Middle frontal gyrus (tissue), 1 donor: ENCODE data around the gene E2F4.

Source experiments
- DNase-seq: peaks from one replicate; pipeline ENCODE4 v3.0.0-alpha.2; 2015; ENCODE audit warnings: low spot score; ENCODE audit errors: extremely low spot score

The E2F4 gene

DNA sequence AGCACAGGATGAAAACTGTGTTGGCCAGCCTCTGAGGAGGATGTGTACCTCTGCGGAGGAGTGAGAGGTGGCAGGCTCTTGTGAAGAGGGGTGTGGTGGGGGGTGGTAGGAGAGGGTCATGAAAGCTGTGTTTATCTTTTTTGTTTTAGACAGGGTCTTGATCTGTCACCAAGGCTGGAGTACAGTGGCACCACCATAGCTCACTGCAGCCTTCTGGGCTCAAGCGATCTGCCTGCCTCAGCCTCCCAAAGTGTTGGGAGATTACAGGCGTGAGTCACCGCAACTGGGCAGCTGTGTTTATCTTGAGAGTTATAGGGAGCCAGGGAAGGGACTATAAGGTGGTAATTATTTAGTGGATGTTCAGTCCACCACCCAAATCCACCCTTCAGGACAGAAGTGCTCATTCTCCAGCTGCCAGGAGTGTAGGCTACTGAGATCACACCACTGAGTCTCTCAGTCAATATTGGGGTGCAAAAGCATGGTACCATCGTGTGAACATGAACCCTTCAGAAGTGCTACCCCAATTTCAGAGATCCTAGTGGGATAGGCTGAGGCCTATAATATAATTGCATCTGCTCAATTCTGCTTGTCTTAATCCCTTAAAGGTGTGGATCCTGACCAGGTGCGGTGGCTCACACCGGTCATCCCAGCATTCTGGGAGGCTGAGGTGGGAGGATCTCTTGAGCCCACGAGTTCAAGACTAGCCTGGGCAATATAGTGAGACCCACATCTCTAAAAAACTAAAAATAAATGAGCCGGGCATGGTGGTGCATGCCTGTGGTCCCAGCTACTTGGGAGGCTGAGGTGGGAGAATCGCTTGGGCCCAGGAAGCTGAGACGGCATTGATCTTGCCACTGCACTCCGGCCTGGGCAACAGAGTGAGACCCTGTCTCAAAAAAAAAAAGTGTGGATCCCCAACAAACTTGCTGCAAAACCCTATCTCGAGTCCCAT lies 1.2 kb upstream of the E2F4 start:
- no peak for DNase-seq

DNA sequence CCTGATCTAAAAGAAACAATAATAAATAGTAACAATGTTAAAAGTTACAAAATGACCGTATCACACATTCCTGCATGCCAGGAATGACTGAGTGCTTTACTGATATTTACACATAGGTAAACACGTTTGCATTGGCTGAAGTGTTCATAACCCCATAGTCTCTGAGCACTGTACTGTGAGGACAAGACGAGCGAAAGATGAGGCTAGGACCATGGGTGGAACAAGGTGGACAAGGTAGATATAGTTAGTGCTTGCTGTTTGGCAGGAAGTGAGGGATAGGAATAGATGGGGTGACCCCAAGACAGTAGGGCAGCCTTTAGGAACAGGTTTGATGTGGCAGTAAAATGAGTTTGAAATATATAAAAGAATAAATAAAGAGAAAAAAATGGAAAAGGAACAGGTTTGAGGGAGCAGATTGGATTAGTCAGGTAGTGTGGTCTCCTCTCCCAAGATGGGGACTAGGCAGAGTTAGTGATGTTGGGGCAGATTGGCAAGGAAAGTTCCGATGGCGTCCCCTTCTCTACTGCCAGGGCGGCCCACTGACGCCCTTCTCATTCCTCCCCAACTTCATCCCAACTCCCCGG lies 452 bp upstream of the E2F4 start:
- no peak for DNase-seq

DNA sequence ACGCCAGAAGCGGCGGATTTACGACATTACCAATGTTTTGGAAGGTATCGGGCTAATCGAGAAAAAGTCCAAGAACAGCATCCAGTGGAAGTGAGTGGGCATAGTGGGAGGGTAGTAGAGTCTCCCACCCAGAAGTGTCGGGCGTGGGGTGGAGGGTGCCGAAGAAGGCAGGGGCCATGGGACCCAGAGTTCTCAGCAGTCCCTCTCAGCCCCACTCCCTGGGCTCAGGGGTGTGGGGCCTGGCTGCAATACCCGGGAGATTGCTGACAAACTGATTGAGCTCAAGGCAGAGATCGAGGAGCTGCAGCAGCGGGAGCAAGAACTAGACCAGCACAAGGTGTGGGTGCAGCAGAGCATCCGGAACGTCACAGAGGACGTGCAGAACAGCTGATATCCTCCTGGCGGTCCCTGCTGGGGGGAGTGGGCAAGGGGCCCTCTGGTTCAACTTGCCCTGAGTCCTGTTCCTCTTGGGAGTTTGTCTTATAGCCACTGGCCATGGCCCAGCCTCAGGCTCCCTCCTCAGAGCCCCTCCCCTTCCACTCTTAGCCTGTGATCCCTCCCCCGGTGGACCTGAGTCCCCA lies 916 bp downstream of the E2F4 start:
- DNase-seq, result no peak

- DNase-seq, result no peak
Measured at GRCh38 chr16:67193536-67193935, 1.6 kb downstream of the E2F4 start.

DNA sequence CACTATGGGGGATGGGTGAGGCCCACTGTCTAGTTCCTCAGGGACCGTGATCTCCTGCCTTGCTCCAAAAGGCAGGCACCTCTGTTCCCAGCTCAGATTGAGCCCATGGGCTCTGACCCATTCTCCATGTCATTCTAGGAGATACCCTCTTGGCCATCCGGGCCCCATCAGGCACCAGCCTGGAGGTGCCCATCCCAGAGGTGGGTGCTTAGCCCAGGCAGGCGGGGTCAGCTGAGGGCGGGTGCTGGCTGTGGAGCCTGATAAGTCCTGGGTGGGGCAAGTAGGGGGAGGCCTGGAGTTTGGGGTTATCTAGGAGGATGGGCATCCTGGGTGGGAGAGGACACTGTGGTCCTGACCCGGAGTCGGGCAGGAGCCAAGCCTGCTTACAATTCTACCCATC lies 2.3 kb downstream of the E2F4 start:
- no peak for DNase-seq

DNA sequence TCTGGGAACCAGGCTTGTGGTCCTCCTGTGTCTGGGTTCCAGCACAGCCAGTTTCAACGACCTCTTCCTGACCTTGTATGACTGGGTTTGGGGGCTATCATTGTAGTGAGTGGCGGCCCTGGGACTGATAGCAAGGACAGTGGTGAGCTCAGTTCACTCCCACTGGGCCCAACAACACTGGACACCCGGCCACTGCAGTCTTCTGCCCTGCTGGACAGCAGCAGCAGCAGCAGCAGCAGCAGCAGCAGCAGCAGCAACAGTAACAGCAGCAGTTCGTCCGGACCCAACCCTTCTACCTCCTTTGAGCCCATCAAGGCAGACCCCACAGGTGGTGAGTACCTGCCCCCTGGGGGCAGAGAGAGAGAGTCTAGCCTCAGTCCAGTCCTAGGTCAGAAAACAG lies 3.7 kb downstream of the E2F4 start:
- no peak for DNase-seq

DNA sequence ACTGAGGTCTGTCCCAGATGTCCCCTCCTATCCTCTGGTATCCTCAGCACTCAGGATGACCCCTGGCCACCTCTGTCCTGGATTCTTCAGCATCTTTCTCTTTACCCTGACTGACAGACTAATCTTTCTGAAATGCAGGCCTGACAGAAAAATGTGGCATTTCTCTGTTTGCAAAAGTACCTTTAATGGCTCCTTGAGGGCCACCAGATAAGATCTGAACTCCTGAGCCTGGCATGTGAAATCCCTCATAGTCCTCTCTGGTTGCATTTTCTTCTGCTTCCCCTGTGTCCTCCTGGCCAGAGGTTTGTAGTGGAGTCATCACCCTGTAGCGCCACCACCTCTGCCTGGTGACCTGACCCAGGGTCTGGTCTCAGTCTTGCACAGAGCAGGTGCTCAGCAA lies 4.9 kb downstream of the E2F4 start:
- DNase-seq, result no peak

GRCh38 chr16:67197704-67198103 lies 5.7 kb downstream of the E2F4 start:
- no peak for DNase-seq

- peak; percentile 39 for DNase-seq
Measured at GRCh38 chr16:67198238-67198734, 6.3 kb downstream of the E2F4 start.

DNA sequence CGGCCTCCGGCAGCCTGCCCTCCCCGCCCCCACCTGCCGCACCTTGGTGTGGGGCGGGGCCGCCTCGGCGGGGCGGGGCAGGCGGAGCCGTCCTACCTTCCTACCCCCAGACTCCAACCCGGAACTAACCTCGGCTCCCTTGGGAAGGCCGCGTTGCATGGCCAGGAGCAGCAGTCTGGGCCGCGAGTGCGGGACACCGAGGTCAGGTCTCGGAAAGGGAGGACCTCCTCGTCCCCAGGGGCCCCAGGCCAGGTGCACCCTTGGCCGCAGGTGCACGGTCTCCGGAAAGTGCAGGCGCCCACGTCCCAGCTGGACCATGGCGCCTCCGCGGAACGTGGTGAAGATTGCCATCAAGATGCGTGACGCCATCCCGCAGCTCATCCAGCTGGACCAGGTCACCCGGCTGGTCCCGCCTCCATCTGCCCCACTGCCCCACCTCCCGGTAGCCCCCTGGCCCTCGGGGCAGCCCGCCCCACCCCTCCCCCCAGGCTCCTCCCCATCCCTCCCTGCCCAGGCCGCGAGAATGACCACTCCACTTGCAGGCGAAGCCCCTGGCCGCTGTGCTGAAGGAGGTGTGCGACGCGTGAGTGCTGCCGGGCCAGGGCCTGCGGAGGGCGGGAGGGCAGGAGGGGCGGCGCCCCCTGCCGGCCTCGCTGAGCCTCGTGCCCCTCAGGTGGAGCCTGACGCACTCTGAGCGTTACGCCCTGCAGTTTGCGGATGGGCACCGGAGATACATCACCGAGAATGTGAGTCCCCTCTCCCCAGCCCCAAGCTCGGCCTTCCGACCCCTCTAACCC lies 7.3 kb downstream of the E2F4 start, which contains the start of gene ELMO3:
Gene ELMO3, plus strand, starts transcription at position 121 of the 797 bp plus-strand sequence. Its CDS starts 196 bp downstream, at position 317.
- DNase-seq, result no peak

DNA sequence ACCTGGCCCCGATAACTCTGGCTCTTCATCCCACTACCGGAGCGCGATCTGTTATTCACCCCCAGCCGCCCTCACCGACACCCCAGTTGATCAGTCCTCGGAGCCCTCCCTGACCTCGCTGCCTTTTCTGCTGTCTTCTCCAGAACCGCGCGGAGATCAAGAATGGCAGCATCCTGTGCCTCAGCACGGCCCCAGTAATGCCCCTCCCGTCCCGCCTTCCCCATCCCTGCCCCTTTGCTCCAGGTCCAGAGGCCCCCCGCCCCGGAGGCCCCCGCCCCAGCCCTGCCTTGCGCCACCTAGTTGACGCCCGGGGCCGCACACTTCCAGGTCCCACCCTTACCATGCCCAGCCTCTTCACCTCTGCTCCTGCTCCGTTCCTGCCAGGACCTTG lies 7.8 kb downstream of the E2F4 start:
- no peak for DNase-seq

DNA sequence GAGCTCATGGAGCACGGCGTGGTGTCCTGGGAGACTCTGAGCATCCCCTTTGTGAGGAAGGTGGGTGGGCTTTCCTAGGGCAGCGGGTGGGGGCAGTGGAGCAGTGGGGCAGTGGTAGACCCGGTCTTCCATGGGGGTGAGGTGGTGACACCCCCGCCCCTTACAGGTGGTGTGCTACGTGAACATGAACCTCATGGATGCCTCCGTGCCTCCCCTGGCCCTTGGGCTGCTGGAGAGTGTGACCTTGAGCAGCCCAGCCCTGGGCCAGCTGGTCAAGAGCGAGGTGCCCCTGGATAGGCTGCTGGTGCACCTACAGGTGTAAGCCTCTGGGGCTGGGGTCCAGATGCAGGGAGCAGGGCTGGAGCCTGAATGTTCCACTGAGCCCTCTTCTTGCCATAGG lies 8.5 kb downstream of the E2F4 start:
- no peak for DNase-seq

DNA sequence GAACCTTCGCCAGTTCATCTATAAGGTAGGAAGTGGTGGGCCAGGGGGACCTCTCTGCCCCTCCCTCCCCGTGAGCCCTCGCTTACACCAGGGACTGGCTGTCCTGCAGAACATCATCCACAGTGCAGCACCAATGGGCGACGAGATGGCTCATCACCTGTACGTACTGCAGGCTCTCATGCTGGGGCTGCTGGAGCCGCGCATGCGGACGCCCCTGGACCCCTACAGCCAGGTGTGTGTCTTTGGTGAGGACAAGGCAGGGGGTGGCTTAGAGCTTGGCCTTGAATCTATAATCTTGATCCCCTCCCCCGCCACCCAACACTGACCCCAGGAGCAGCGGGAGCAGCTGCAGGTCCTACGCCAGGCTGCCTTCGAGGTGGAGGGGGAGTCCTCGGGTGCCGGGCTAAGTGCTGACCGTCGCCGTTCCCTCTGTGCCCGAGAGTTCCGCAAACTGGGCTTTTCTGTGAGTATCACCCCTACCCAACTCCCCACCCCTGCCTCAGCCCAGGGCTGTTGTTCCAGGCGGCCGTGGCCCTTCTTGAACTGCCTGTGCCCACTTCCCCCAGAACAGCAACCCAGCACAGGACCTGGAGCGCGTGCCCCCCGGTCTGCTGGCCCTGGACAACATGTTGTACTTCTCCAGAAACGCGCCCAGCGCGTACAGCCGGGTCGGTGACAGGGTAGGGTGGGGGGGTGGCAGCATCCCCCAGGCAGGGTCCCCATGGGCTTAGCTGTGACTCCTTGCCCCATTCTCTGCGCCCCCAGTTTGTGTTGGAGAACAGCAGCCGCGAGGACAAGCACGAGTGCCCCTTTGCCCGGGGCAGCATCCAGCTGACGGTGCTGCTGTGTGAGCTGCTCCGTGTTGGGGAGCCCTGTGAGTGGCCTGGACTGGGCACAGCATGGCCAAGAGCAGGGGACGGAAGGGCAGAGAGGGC lies 9.7 kb downstream of the E2F4 start:
- DNase-seq, result no peak

DNA sequence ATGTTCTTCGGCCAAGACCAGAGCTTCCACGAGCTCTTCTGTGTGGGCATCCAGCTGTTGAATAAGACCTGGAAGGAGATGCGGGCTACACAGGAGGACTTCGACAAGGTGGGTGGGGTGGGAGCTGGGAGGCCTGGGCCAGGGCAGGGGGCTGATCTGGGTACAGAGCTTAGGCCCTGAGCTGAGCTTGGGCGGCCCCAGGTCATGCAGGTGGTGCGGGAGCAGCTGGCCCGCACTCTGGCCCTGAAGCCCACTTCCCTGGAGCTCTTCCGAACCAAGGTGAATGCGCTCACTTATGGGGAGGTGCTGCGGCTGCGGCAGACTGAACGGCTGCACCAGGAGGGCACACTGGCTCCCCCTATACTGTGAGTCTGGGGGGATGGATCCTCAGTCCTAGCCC lies 10.5 kb downstream of the E2F4 start:
- DNase-seq, result no peak

DNA sequence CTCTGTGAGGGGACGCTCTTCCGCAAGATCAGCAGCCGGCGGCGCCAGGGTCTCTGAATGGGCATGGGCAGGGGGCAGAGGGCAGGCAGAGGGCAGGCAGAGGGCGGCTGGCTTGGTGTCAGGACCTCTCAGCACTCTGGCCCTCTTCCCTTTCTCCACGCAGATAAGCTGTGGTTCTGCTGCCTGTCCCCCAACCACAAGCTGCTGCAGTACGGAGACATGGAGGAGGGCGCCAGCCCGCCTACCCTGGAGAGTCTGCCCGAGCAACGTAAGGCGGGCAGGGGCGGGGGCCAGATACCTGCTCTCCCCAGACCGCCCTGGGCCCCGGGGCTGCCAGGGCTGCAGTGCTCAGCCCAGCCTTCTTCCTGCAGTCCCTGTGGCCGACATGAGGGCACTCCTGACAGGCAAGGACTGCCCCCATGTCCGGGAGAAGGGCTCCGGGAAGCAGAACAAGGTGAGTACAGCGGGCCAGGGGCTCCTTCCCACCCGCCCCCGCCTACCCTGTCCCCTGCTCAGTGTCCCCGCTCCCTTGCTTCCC lies 11.1 kb downstream of the E2F4 start:
- no peak for DNase-seq

GRCh38 chr16:67204076-67204475 lies 12.1 kb downstream of the E2F4 start:
- no peak for DNase-seq

GRCh38 chr16:67206129-67206837 lies 14.3 kb downstream of the E2F4 start:
- DNase-seq, result no peak

GRCh38 chr16:67206838-67207248 lies 14.9 kb downstream of the E2F4 start:
- no peak for DNase-seq
